Peyer's patch (tissue), 4 donors: Measurements from ENCODE around the gene RPS6KA5. TPM values are rescaled to one million over a fixed set of nuclear protein-coding genes. Genes with fewer than 3 reads are reported as not detected.

ENCODE experiments used
- DNase-seq, 3 donors: peaks; one replicate each; pipeline ENCODE4 v3.0.0-alpha.2; 2017 to 2019
- H3K27ac ChIP-seq, 4 donors: fragments of 200-600 bp; sonication (generic); one replicate each; pipeline ENCODE4 v1.5.1; 2016 to 2019
- H3K27me3 ChIP-seq, 2 donors: fragments of 200-600 bp; sonication (generic); one replicate each; pipeline ENCODE4 v1.5.1; 2019
- H3K36me3 ChIP-seq, 3 donors: fragments of 200-600 bp; sonication (generic); one replicate each; pipeline ENCODE4 v1.5.1; 2016 to 2019
- H3K4me1 ChIP-seq, 4 donors: fragments of 200-600 bp; sonication (generic); one replicate each; pipeline ENCODE4 v1.5.1; 2016 to 2019
- H3K4me3 ChIP-seq, 4 donors: fragments of 200-600 bp; sonication (generic); 1 replicate in 3 of 4; 2 replicates in 1 of 4; pipeline ENCODE4 v1.5.1; 2016 to 2019; ENCODE audit warnings: mild to moderate bottlenecking in 1 of 4
- H3K9me3 ChIP-seq, 4 donors: fragments of 200-600 bp; sonication (generic); one replicate each; pipeline ENCODE4 v1.5.1; 2016 to 2019; ENCODE audit warnings: mild to moderate bottlenecking in 1 of 4
- POLR2A ChIP-seq, 2 donors: fragments of 450-650 bp; IDR thresholded peaks; one replicate each; pipeline ENCODE4 v1.5.1; 2017; ENCODE audit warnings: antibody characterized with exemption in 2 of 2, mild to moderate bottlenecking in 2 of 2, moderate library complexity in 2 of 2
- total RNA-seq, 4 donors: library from RNA; depleted of rRNA; stranded (reverse); fragments of >200 nt; gene quantifications; one replicate each; pipeline ENCODE4 v1.1.0, GENCODE V29; 2016
- TF ChIP-seq, protein P1 (sequence below), 6 experiments: fragments of 450-650 bp in 4 of 6; fragments of 200-600 bp in 2 of 6; sonication (generic) in 1 of 6; IDR thresholded peaks; one replicate each; pipeline ENCODE4 v1.5.1; 2017 to 2019; ENCODE audit warnings: antibody characterized with exemption in 6 of 6, mild to moderate bottlenecking in 3 of 6, moderate library complexity in 1 of 6

Gene RPS6KA5
- total RNA-seq, 4 donors from 2014 or later = 10.3 to 15.1 (median 10.6) TPM

DNA sequence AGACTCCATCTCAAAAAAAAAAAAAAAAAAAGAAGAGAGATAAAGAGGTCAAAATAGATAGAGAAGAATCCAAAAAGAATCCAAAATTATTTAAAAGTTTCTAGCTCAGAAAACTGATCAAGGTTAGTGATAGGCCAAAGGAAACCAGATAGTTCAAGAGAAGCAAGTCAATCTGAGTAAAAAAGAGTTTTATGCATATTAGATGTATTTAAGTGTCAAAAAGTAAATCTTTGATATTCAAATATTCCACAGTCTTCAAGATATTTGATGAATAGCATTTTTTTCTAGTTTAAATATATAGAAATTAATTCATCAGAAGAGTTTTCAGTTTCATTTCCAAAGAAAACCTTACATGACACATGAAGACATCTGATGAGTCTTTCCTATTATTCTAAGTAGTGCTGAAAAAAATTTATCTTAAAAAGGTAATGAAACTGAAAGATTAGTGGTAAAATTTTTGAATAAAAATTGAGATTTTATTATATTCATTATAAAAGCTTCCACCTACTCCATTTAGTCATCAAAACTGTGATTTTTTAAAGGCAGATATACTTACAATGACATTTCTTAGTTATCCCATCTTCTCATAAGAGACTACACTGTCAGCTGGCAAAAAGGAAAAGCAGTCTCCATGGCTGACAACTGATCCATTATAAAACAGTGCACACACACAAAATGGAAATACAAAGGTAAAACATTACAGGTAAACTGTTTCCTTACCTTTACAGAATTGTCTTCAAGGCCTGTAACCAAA, 68.6 kb downstream of the RPS6KA5 start:
- Histone ChIP-seq H3K36me3 (no peaks in the 10 kb centered on the region), H3K27me3 (no peaks in the 10 kb centered on the region), H3K27ac (no peak overlapping the region), H3K4me1 (no peaks in the 10 kb centered on the region), H3K9me3 (no peaks in the 10 kb centered on the region), H3K4me3 (no peak overlapping the region)
- DNase-seq = no peak
- TF ChIP-seq POLR2A (IDR thresholded peaks at IDR 0.05) = no peak
- TF ChIP-seq, protein P1, sequence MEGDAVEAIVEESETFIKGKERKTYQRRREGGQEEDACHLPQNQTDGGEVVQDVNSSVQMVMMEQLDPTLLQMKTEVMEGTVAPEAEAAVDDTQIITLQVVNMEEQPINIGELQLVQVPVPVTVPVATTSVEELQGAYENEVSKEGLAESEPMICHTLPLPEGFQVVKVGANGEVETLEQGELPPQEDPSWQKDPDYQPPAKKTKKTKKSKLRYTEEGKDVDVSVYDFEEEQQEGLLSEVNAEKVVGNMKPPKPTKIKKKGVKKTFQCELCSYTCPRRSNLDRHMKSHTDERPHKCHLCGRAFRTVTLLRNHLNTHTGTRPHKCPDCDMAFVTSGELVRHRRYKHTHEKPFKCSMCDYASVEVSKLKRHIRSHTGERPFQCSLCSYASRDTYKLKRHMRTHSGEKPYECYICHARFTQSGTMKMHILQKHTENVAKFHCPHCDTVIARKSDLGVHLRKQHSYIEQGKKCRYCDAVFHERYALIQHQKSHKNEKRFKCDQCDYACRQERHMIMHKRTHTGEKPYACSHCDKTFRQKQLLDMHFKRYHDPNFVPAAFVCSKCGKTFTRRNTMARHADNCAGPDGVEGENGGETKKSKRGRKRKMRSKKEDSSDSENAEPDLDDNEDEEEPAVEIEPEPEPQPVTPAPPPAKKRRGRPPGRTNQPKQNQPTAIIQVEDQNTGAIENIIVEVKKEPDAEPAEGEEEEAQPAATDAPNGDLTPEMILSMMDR (IDR thresholded peaks at IDR 0.05) = no peak

DNA sequence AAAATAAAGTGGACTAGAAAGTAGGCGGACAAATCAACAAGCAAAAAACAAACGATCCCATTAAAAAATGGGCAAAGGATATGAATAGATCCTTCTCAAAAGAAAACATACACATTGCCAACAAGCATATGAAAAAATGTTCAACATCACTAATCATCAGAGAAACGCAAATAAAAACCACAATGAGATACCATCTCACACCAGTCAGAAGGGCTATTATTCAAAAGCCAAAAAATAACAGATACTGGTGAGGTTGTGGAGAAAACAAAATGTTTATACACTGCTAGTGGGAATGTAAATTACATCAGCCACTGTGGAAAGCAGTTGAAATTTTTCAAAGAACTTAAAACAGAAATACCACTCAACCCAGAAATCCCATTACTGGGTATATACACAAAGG, 70.3 kb downstream of the RPS6KA5 start:
- H3K27me3 ChIP-seq = no peaks in the 10 kb centered on the region
- no peaks in the 10 kb centered on the region for H3K9me3 ChIP-seq
- H3K36me3 ChIP-seq = no peaks in the 10 kb centered on the region
- no peak for DNase-seq
- TF ChIP-seq, protein P1 (IDR thresholded peaks at IDR 0.05) = no peak
- TF ChIP-seq POLR2A (IDR thresholded peaks at IDR 0.05) = no peak
- no peak overlapping the region for H3K4me3 ChIP-seq
- H3K27ac ChIP-seq = no peak overlapping the region
- H3K4me1 ChIP-seq = no peaks in the 10 kb centered on the region

DNA sequence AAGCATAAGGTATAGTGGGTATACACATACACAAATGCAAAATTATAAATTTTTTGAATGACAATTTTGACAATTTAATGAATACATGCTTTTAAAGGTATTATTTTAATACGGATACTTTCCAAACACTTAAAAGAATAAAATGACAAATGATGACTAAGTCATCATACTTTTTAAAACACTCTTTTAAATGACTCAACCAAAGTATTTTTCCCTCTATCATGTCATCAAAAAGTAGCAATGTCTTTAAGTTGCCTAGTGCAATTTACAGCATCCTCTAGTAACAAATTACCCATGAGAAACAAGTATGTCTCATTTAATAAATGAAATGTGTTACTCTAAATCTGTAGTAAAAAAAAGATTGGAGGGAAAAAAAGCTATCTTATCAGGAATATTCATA, 73.3 kb downstream of the RPS6KA5 start:
- Histone ChIP-seq H3K27me3 (no peaks in the 10 kb centered on the region), H3K27ac (no peak overlapping the region), H3K4me1 (no peaks in the 10 kb centered on the region), H3K4me3 (no peak overlapping the region), H3K36me3 (no peaks in the 10 kb centered on the region), H3K9me3 (no peaks in the 10 kb centered on the region)
- TF ChIP-seq, protein P1 (IDR thresholded peaks at IDR 0.05) = no peak
- TF ChIP-seq POLR2A (IDR thresholded peaks at IDR 0.05) = no peak
- DNase-seq = no peak

DNA sequence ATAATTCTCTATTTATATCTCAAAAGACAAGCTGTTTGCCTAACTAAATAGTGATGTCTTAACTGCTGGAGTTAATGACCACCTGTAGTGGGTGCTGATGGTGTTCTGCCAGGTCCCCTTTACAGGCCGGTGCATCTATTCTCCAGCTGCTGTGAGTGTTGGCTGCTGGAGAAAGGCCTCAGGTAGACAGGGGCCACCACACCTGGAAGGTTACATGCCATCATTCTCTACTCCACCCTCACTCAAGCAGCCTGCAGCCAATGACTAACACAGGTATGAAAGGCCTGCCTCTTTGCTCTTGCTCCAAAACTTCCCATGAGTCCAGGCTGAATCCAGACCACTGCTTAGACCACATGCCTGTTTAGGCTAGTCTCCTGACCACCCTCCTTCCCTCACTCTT, 73.9 kb downstream of the RPS6KA5 start:
- H3K4me1 ChIP-seq = no peaks in the 10 kb centered on the region
- H3K27ac ChIP-seq = no peak overlapping the region
- H3K36me3 ChIP-seq = no peaks in the 10 kb centered on the region
- H3K9me3 ChIP-seq = no peaks in the 10 kb centered on the region
- no peak for DNase-seq
- no peaks in the 10 kb centered on the region for H3K27me3 ChIP-seq
- no peak overlapping the region for H3K4me3 ChIP-seq
- no peak for TF ChIP-seq POLR2A (IDR thresholded peaks at IDR 0.05)
- TF ChIP-seq, protein P1 (IDR thresholded peaks at IDR 0.05) = no peak

- DNase-seq = no peak
- Histone ChIP-seq H3K27me3 (no peaks in the 10 kb centered on the region), H3K4me3 (no peak overlapping the region), H3K27ac (no peak overlapping the region), H3K9me3 (no peaks in the 10 kb centered on the region), H3K4me1 (no peaks in the 10 kb centered on the region), H3K36me3 (no peaks in the 10 kb centered on the region)
- TF ChIP-seq, protein P1 (IDR thresholded peaks at IDR 0.05) = no peak
- TF ChIP-seq POLR2A (IDR thresholded peaks at IDR 0.05) = no peak
Observed at GRCh38 chr14:90985601-90986242, 74.7 kb downstream of the RPS6KA5 start.
